Right lobe of liver (tissue), 6 donors: ENCODE measurements around the gene CNGA2. TPM values are rescaled to one million over a fixed set of nuclear protein-coding genes. Genes with fewer than 3 reads are reported as not detected.

ENCODE experiments used
- ATAC-seq, 4 donors: fragments of 200-7000 bp; cut with Tn5 transposase; one replicate each; pipeline ENCODE4 v1.9.1; 2020; ENCODE audit warnings: mild to moderate bottlenecking in 4 of 4, moderate library complexity in 4 of 4
- DNase-seq, 3 donors: peaks; one replicate each; pipeline ENCODE4 v3.0.0-alpha.2; 2020
- H3K27ac ChIP-seq, 3 donors: fragments of 200-600 bp; one replicate each; pipeline ENCODE4 v1.8.0; 2022
- H3K27me3 ChIP-seq, 2 donors: fragments of 200-600 bp; one replicate each; pipeline ENCODE4 v1.8.0; 2022
- H3K36me3 ChIP-seq, 4 donors: fragments of 200-600 bp; sonication (generic) in 1 of 4; one replicate each; pipeline versions ENCODE4 v1.5.1 to v1.8.0; 2017 to 2022; ENCODE audit warnings: control low read depth in 1 of 4
- H3K4me1 ChIP-seq, 4 donors: fragments of 200-600 bp; sonication (generic) in 1 of 4; one replicate each; pipeline versions ENCODE4 v1.5.1 to v1.8.0; 2017 to 2022; ENCODE audit warnings: control low read depth in 1 of 4
- H3K4me3 ChIP-seq, 3 donors: fragments of 200-600 bp; one replicate each; pipeline ENCODE4 v1.8.0; 2022
- H3K9me3 ChIP-seq, 4 donors: fragments of 200-600 bp; sonication (generic) in 1 of 4; one replicate each; pipeline versions ENCODE4 v1.5.1 to v1.8.0; 2017 to 2022; ENCODE audit warnings: control low read depth in 1 of 4
- POLR2A ChIP-seq: fragments of 450-650 bp; IDR thresholded peaks from one replicate; pipeline ENCODE4 v1.6.1; 2017; ENCODE audit warnings: antibody characterized with exemption, mild to moderate bottlenecking
- WGBS: methylation state at CpG from one replicate; pipeline ENCODE4 v1.1.6; 2018; ENCODE audit warnings: low coverage, low lambda C conversion rate; ENCODE audit not compliant: insufficient coverage; ENCODE audit errors: missing lambda C conversion rate; 5-methylcytosine and 5-hydroxymethylcytosine counted together
- intact Hi-C, 2 donors: fragments of 100-400 bp; cut with DNase I; formaldehyde crosslinking; loops; one replicate each; pipeline versions ENCODE4 v1.11.2 to v1.14.1; 2022
- total RNA-seq, 6 experiments: library from RNA; depleted of rRNA in 2 of 6; stranded (reverse); fragments of >200 nt in 2 of 6; fragmentation: NEBNext Ultra II Directional in 3 of 6; extraction: Animal tissue kit (Norgen Biotek cat#: 25700) in 3 of 6; gene quantifications; one replicate each; pipeline versions ENCODE4 v1.1.0 to v1.2.4, GENCODE V29; 2016 to 2023
- TF ChIP-seq, protein P1 (sequence below), 4 donors: fragments of 200-600 bp in 3 of 4; fragments of 450-650 bp in 1 of 4; IDR thresholded peaks; one replicate each; pipeline versions ENCODE4 v1.5.1 to v1.8.0; 2016 to 2022; ENCODE audit warnings: antibody characterized with exemption in 4 of 4, mild to moderate bottlenecking in 2 of 4
- donor health status: DM: no; HTN: yes; CAD: no.
- donor health status: DM: no; HTN: no; CAD: no.
- donor health status: DM: no; HTN: no; CAD: no.
- donor health status: DM: no; HTN: yes; CAD: no.
- donor health status: DM: no; HTN: yes; CAD: no.

Gene CNGA2
- total RNA-seq, 6 experiments from 2014 or later: not detected

- Histone ChIP-seq H3K27me3 (no peaks in the 10 kb centered on the region), H3K27ac (no peak overlapping the region), H3K4me3 (no peak overlapping the region), H3K36me3 (no peaks in the 10 kb centered on the region), H3K4me1 (no peaks in the 10 kb centered on the region), H3K9me3 (no peaks in the 10 kb centered on the region)
- no peak for ATAC-seq
- TF ChIP-seq, protein P1, sequence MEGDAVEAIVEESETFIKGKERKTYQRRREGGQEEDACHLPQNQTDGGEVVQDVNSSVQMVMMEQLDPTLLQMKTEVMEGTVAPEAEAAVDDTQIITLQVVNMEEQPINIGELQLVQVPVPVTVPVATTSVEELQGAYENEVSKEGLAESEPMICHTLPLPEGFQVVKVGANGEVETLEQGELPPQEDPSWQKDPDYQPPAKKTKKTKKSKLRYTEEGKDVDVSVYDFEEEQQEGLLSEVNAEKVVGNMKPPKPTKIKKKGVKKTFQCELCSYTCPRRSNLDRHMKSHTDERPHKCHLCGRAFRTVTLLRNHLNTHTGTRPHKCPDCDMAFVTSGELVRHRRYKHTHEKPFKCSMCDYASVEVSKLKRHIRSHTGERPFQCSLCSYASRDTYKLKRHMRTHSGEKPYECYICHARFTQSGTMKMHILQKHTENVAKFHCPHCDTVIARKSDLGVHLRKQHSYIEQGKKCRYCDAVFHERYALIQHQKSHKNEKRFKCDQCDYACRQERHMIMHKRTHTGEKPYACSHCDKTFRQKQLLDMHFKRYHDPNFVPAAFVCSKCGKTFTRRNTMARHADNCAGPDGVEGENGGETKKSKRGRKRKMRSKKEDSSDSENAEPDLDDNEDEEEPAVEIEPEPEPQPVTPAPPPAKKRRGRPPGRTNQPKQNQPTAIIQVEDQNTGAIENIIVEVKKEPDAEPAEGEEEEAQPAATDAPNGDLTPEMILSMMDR (IDR thresholded peaks at IDR 0.05): no peak
- no peak for TF ChIP-seq POLR2A
- no peak for DNase-seq
- WGBS: 29% methylated on average over 3 of the region's 3 CpGs
- intact Hi-C loops: no loop called here
Observed at GRCh38 chrX:151791961-151792360, 57.4 kb downstream of the CNGA2 start.

DNA sequence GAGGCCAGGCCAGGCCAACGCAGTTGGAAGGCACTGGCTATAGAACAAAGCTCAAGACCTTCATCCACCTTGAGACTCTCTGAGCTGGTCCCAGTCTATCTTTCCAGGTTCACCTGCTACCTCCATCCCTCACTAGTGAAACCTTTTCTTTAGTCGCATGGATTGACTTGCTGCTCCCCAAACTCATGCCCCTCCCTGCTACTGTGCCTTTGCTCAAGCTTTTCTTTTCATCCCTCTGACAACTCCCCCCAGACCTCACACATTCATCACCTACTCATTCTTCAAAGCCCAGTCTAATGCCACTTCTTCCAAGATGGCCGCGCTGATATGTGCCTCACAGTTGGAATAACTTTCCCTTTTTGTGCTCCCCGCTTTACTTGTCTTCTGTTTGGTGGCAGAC is 58.0 kb downstream of the CNGA2 start:
- H3K4me1 ChIP-seq: no peaks in the 10 kb centered on the region
- no peak overlapping the region for H3K27ac ChIP-seq
- no peak overlapping the region for H3K4me3 ChIP-seq
- H3K27me3 ChIP-seq: no peaks in the 10 kb centered on the region
- ATAC-seq: no peak
- no peak for DNase-seq
- H3K36me3 ChIP-seq: no peaks in the 10 kb centered on the region
- 55% methylated on average over 5 of the region's 5 CpGs for WGBS
- intact Hi-C loops: no loop called here
- no peaks in the 10 kb centered on the region for H3K9me3 ChIP-seq
- TF ChIP-seq, protein P1 (IDR thresholded peaks at IDR 0.05): no peak
- TF ChIP-seq POLR2A: no peak

DNA sequence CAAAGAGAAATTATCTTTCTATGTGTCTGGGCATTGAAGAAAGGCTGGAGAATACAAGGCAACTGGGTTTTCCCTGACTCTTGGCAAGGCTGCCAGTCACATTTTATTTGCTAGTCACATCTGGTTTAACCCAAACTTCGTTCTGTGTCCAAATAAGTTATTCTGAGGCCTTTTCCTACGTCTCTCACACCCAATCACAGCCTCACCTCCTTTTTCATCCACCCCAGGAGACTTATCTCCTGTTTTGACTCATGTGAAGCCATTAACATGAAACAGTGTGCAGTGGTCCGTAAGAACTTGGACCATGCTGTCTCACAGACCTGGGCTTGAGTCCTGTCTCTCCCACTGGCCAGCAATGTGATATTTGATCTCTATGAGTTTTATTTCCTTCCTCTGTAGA is 59.3 kb downstream of the CNGA2 start:
- no peak overlapping the region for H3K27ac ChIP-seq
- H3K4me3 ChIP-seq: no peak overlapping the region
- WGBS: 41% methylated on average over 3 of the region's 3 CpGs
- H3K4me1 ChIP-seq: no peaks in the 10 kb centered on the region
- H3K9me3 ChIP-seq: no peaks in the 10 kb centered on the region
- H3K27me3 ChIP-seq: no peaks in the 10 kb centered on the region
- H3K36me3 ChIP-seq: no peaks in the 10 kb centered on the region
- DNase-seq (no peak), ATAC-seq (no peak)
- no peak for TF ChIP-seq POLR2A
- TF ChIP-seq, protein P1 (IDR thresholded peaks at IDR 0.05): no peak
- intact Hi-C loops: no loop called here

Other genes with a start within 250 kb of the CNGA2 start
- gene PASD1, start 171.1 kb upstream of the CNGA2 start, total RNA-seq: not detected
- gene PRRG3, start 39.3 kb upstream of the CNGA2 start, total RNA-seq: under 1 TPM in 3 of 6 experiments, not detected in 3; 0.02 to 0.30 (median 0.07) TPM
- not detected for gene FATE1, start 18.7 kb upstream of the CNGA2 start, total RNA-seq
- gene MAGEA4, start 178.1 kb downstream of the CNGA2 start, total RNA-seq: not detected
- gene GABRE, start 239.9 kb downstream of the CNGA2 start, total RNA-seq: 1 to 10 TPM; 1.2 to 8.4 (median 5.5) TPM